HG03108 (cell line): Measurements from ENCODE around the gene DHH.

ENCODE experiments used
- ATAC-seq: cut with Tn5 transposase; IDR thresholded peaks from one replicate; pipeline ENCODE4 v1.9.1; 2021; ENCODE audit warnings: moderate library complexity; ENCODE audit not compliant: unreplicated experiment

DHH gene

GRCh38 chr12:49109641-49110463, 15.3 kb upstream of the DHH start:
- no peak for ATAC-seq

GRCh38 chr12:49108958-49109404, 14.4 kb upstream of the DHH start:
- ATAC-seq = no peak

- ATAC-seq = no peak
Measured at GRCh38 chr12:49105504-49106084, 11.0 kb upstream of the DHH start.

- ATAC-seq = no peak
Measured at GRCh38 chr12:49104822-49105221, 10.2 kb upstream of the DHH start.

- no peak for ATAC-seq
Measured at GRCh38 chr12:49100380-49100779, 5.8 kb upstream of the DHH start.

- no peak for ATAC-seq
Measured at GRCh38 chr12:49098703-49099102, 4.1 kb upstream of the DHH start.

GRCh38 chr12:49098035-49098451, 3.4 kb upstream of the DHH start:
- no peak for ATAC-seq

GRCh38 chr12:49097381-49097780, 2.8 kb upstream of the DHH start:
- no peak for ATAC-seq

GRCh38 chr12:49094975-49095365, 369 bp upstream of the DHH start:
- no peak for ATAC-seq

- ATAC-seq = no peak
Measured at GRCh38 chr12:49093792-49094159, 825 bp downstream of the DHH start.

GRCh38 chr12:49092816-49093406, 1.7 kb downstream of the DHH start:
- no peak for ATAC-seq

- no peak for ATAC-seq
Measured at GRCh38 chr12:49092086-49092815, 2.4 kb downstream of the DHH start.

GRCh38 chr12:49091836-49092085, 2.8 kb downstream of the DHH start:
- no peak for ATAC-seq

GRCh38 chr12:49091056-49091835, 3.4 kb downstream of the DHH start:
- no peak for ATAC-seq

- ATAC-seq = no peak
Measured at GRCh38 chr12:49089821-49090773, 4.5 kb downstream of the DHH start.

GRCh38 chr12:49088932-49089330, 5.7 kb downstream of the DHH start:
- ATAC-seq = no peak

GRCh38 chr12:49088150-49088931, 6.3 kb downstream of the DHH start:
- peak; percentile 70 for ATAC-seq

GRCh38 chr12:49086116-49086515, 8.5 kb downstream of the DHH start:
- no peak for ATAC-seq

- no peak for ATAC-seq
Measured at GRCh38 chr12:49084438-49084837, 10.2 kb downstream of the DHH start.
